Suprapubic skin (tissue), 4 donors: ENCODE data around the gene NOP56.

Source experiments
- CTCF ChIP-seq, 2 donors: fragments of 200-600 bp in 1 of 2; fragments of 450-650 bp in 1 of 2; sonication (generic) in 1 of 2; IDR thresholded peaks; one replicate each; pipeline ENCODE4 v1.5.1; 2016 to 2019; ENCODE audit warnings: antibody characterized with exemption in 2 of 2, mild to moderate bottlenecking in 1 of 2, moderate library complexity in 1 of 2
- EP300 ChIP-seq: sonication (generic); formaldehyde crosslinking; IDR thresholded peaks from one replicate; pipeline ENCODE4 v1.6.1; 2017; ENCODE audit warnings: antibody characterized with exemption
- POLR2A ChIP-seq, 2 donors: fragments of 450-650 bp; IDR thresholded peaks; one replicate each; pipeline ENCODE4 v1.6.1; 2017; ENCODE audit warnings: antibody characterized with exemption in 2 of 2, mild to moderate bottlenecking in 2 of 2, moderate library complexity in 2 of 2
- POLR2AphosphoS5 ChIP-seq, 3 donors: sonication (generic); formaldehyde crosslinking; IDR thresholded peaks; one replicate each; pipeline ENCODE4 v1.6.1; 2017; ENCODE audit warnings: antibody characterized with exemption in 3 of 3

DNA sequence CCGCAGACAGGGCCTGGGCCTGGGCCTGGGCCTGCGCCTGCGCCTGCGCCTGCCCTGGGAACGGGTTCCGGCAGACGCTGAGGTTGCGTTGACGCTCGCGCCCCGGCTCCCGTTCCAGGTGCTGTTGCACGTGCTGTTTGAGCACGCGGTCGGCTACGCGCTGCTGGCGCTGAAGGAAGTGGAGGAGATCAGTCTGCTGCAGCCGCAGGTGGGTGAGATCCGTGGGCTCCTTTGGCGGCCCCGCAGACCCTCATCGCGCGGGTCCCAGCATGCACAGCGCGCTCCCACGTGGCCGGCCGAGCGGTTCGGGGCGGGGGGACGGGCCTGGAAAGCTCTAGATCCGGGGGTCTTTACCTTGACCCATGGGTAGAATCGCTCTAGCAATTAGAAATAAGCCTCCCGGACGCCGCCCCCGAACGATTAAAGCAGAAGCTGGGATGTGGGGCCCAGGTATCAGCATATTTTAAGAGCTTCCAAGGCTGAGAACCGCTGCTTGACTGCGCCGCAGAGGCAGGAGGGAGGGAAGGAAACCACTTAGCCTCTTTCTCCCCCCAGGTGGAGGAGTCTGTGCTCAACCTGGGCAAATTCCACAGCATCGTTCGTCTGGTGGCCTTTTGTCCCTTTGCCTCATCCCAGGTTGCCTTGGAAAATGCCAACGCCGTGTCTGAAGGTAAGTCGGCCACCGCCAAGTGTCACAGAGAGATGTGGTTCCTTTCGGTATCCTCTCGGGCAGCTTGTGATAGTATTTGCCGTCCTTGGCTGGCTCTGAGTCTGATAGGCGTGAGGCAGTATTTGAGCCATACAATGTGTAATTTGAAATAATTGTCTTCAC, 508 bp downstream of the NOP56 start:
- TF ChIP-seq CTCF (IDR thresholded peaks at IDR 0.05) (no peak), POLR2A (IDR thresholded peaks at IDR 0.05) (no peak), EP300 (no peak), POLR2AphosphoS5 (IDR thresholded peaks at IDR 0.05) (no peak)
